Liver (tissue), 9 donors: Measurements from ENCODE around the gene AOAH. TPM values are rescaled to one million over a fixed set of nuclear protein-coding genes. Genes with fewer than 3 reads are reported as not detected.

Experiments
- DNase-seq: peaks from one replicate; pipeline ENCODE4 v3.0.0-alpha.2; 2017; ENCODE audit warnings: low spot score
- H3K27ac ChIP-seq, 2 donors: one replicate each; pipeline ENCODE4 v1.7.0; 2013; ENCODE audit warnings: inconsistent platforms in 2 of 2, low read length in 2 of 2, control low read depth in 1 of 2, low read depth in 1 of 2, mild to moderate bottlenecking in 1 of 2
- H3K27me3 ChIP-seq, 4 donors: one replicate each; pipeline versions ENCODE4 v1.6.1 to v1.7.0; 2013; ENCODE audit warnings: low read length in 3 of 4, inconsistent platforms in 1 of 4, mild to moderate bottlenecking in 1 of 4, moderate library complexity in 1 of 4; ENCODE audit not compliant: control insufficient read depth in 4 of 4, insufficient read depth in 4 of 4
- H3K36me3 ChIP-seq, 4 donors: one replicate each; pipeline versions ENCODE4 v1.6.1 to v1.7.0; 2013; ENCODE audit warnings: low read length in 3 of 4, mild to moderate bottlenecking in 3 of 4, low read depth in 1 of 4, moderate library complexity in 1 of 4; ENCODE audit not compliant: control insufficient read depth in 4 of 4, insufficient read depth in 3 of 4
- H3K4me1 ChIP-seq, 4 donors: one replicate each; pipeline versions ENCODE4 v1.6.1 to v1.7.0; 2013; ENCODE audit warnings: low read length in 3 of 4, mild to moderate bottlenecking in 3 of 4, moderate library complexity in 1 of 4; ENCODE audit not compliant: control insufficient read depth in 4 of 4, insufficient read depth in 4 of 4
- H3K4me3 ChIP-seq, 3 donors: one replicate each; pipeline versions ENCODE4 v1.6.1 to v1.7.0; 2013; ENCODE audit warnings: low read length in 3 of 3, control low read depth in 1 of 3, low read depth in 1 of 3, mild to moderate bottlenecking in 1 of 3
- H3K9ac ChIP-seq, 2 donors: one replicate each; pipeline ENCODE4 v1.7.0; 2013; ENCODE audit warnings: low read length in 2 of 2, mild to moderate bottlenecking in 2 of 2, moderate library complexity in 2 of 2, control low read depth in 1 of 2, low read depth in 1 of 2
- H3K9me3 ChIP-seq, 4 donors: one replicate each; pipeline versions ENCODE4 v1.6.1 to v1.7.0; 2013; ENCODE audit warnings: low read length in 3 of 4; ENCODE audit not compliant: control insufficient read depth in 4 of 4
- CTCF ChIP-seq: fragments of 150-350 bp; IDR thresholded peaks from 2 replicates; pipeline ENCODE4 v1.5.1; 2017; ENCODE audit warnings: improper control_type of control experiment, low read depth, low read length; ENCODE audit not compliant: missing input control
- EGR1 ChIP-seq, 2 donors: IDR thresholded peaks; 2 replicates each; pipeline ENCODE4 v1.6.1; 2016 to 2018; ENCODE audit warnings: antibody characterized with exemption in 2 of 2, low read depth in 2 of 2
- FOXA1 ChIP-seq: IDR thresholded peaks from 2 replicates; pipeline ENCODE4 v1.6.1; 2016; ENCODE audit warnings: antibody characterized with exemption
- FOXA2 ChIP-seq: IDR thresholded peaks from 2 replicates; pipeline ENCODE4 v1.6.1; 2016; ENCODE audit warnings: antibody characterized with exemption
- GABPA ChIP-seq, 2 donors: IDR thresholded peaks in 1 of 2; conservative IDR thresholded peaks in 1 of 2; 2 replicates each; pipeline ENCODE4 v1.6.1; 2016; ENCODE audit warnings: antibody characterized with exemption in 2 of 2, mild to moderate bottlenecking in 1 of 2, moderate library complexity in 1 of 2
- HNF4A ChIP-seq, 2 donors: conservative IDR thresholded peaks; 2 replicates each; pipeline ENCODE4 v1.6.1; 2016; ENCODE audit warnings: antibody characterized with exemption in 2 of 2, mild to moderate bottlenecking in 2 of 2
- HNF4G ChIP-seq: IDR thresholded peaks from 2 replicates; pipeline ENCODE4 v1.6.1; 2016; ENCODE audit warnings: antibody characterized with exemption
- JUND ChIP-seq, 2 donors: IDR thresholded peaks; 2 replicates each; pipeline ENCODE4 v1.6.1; 2016; ENCODE audit warnings: antibody characterized with exemption in 2 of 2
- MAX ChIP-seq: IDR thresholded peaks from 2 replicates; pipeline ENCODE4 v1.6.1; 2016; ENCODE audit warnings: antibody characterized with exemption
- NR2F2 ChIP-seq: IDR thresholded peaks from 2 replicates; pipeline ENCODE4 v1.6.1; 2016; ENCODE audit warnings: antibody characterized with exemption
- RAD21 ChIP-seq, 2 donors: IDR thresholded peaks; 2 replicates each; pipeline ENCODE4 v1.6.1; 2016; ENCODE audit warnings: antibody characterized with exemption in 2 of 2, mild to moderate bottlenecking in 2 of 2
- REST ChIP-seq: IDR thresholded peaks from 2 replicates; pipeline ENCODE4 v1.6.1; 2016; ENCODE audit warnings: antibody characterized with exemption, mild to moderate bottlenecking
- RXRA ChIP-seq, 2 donors: IDR thresholded peaks; 2 replicates each; pipeline ENCODE4 v1.6.1; 2017 to 2018; ENCODE audit warnings: antibody characterized with exemption in 2 of 2, mild to moderate bottlenecking in 1 of 2
- SP1 ChIP-seq: IDR thresholded peaks from 2 replicates; pipeline ENCODE4 v1.6.1; 2018; ENCODE audit warnings: antibody characterized with exemption, mild to moderate bottlenecking
- TAF1 ChIP-seq: conservative IDR thresholded peaks from 2 replicates; pipeline ENCODE4 v1.6.1; 2016; ENCODE audit warnings: antibody characterized with exemption, mild to moderate bottlenecking
- YY1 ChIP-seq: IDR thresholded peaks from 2 replicates; pipeline ENCODE4 v1.6.1; 2016; ENCODE audit warnings: antibody characterized with exemption, mild to moderate bottlenecking
- ZBTB33 ChIP-seq: IDR thresholded peaks from 2 replicates; pipeline ENCODE4 v1.6.1; 2016; ENCODE audit warnings: antibody characterized with exemption
- WGBS: extraction: QIAGEN DNeasy Blood & Tissue Kit; methylation state at CpG from one replicate; pipeline ENCODE4 v1.1.7; 2013; 5-methylcytosine and 5-hydroxymethylcytosine counted together
- polyA plus RNA-seq, 2 donors: library from polyadenylated mRNA; stranded (reverse) in 1 of 2; unstranded in 1 of 2; fragments of 200-250 nt in 1 of 2; fragments of >200 nt in 1 of 2; fragmentation: Nextera tagmentation in 1 of 2; extraction: Ambion mirVana in 1 of 2; gene quantifications; one replicate each; pipeline versions ENCODE4 v1.2.1 to v1.2.3, GENCODE V29; 2013 to 2015
- total RNA-seq, 2 donors: library from RNA; depleted of rRNA; stranded (reverse); fragments of >200 nt; gene quantifications; one replicate each; pipeline ENCODE4 v1.2.3, GENCODE V29; 2014
- TF ChIP-seq, protein P1 (sequence below): IDR thresholded peaks from 2 replicates; pipeline ENCODE4 v1.6.1; 2016; ENCODE audit warnings: antibody characterized with exemption
- donor health status: healthy.
- donor health status: healthy.
- donor health status: healthy.
- donor health status: healthy.
- donor health status: healthy.

Gene AOAH
- total and polyA plus RNA-seq, 4 donors, result 2.4 to 26.7 (median 5.8) TPM

DNA sequence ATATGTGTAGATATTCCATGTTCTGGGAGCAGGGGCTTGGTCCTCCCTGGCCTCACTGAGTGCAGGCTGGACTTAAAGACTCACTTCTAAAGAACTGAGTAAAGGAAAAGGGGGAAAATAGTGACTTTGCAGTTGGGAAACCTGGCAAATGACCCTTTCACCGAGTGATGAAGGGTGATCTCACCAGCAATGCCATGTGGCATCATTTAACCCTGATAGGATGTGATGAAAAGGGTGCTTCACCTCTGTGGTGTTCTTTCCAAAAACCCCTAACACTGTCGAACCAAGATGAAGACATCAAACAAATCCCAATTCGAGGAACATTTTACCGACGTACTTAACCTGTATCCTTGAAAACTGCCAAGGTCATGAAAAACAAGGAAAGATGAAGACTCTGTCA, 71.9 kb downstream of the AOAH start:
- H3K27ac ChIP-seq, result no peak overlapping the region
- H3K4me1 ChIP-seq, result peaks cover 0 to 5% (median 0%) of the 10 kb centered on the region in 4 donors
- no peak overlapping the region for H3K4me3 ChIP-seq
- no peak overlapping the region for H3K9ac ChIP-seq
- DNase-seq, result no peak
- no peaks in the 10 kb centered on the region for H3K9me3 ChIP-seq
- 90% methylated on average over 5 of the region's 5 CpGs for WGBS
- H3K36me3 ChIP-seq, result no peaks in the 10 kb centered on the region
- TF ChIP-seq JUND (IDR thresholded peaks at IDR 0.05) (no peak), SP1 (no peak), FOXA2 (no peak), HNF4A (conservative IDR thresholded peaks at IDR 0.05) (no peak), ZBTB33 (no peak), MAX (no peak), RXRA (IDR thresholded peaks at IDR 0.05) (no peak), CTCF (no peak), REST (no peak), GABPA (IDR thresholded peaks at IDR 0.05 in 1 of 2, conservative IDR thresholded peaks at IDR 0.05 in 1 of 2) (no peak), YY1 (no peak), NR2F2 (no peak), TAF1 (no peak), FOXA1 (no peak), RAD21 (IDR thresholded peaks at IDR 0.05) (no peak), HNF4G (no peak), EGR1 (IDR thresholded peaks at IDR 0.05; ENCODE audit: low read depth in 2 of 2) (no peak)
- TF ChIP-seq, protein P1, sequence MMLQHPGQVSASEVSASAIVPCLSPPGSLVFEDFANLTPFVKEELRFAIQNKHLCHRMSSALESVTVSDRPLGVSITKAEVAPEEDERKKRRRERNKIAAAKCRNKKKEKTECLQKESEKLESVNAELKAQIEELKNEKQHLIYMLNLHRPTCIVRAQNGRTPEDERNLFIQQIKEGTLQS, result no peak
- no peaks in the 10 kb centered on the region for H3K27me3 ChIP-seq
